ENCODE results near the gene GREB1L. TPM values are rescaled to one million over a fixed set of nuclear protein-coding genes. Genes with fewer than 3 reads are reported as not detected.

The GREB1L gene
- total RNA-seq, 2 donors from 2014 or later, result 0.52 to 3.0 TPM

- no peak for TF ChIP-seq CTCF (IDR thresholded peaks at IDR 0.05)
- TF ChIP-seq POLR2A (IDR thresholded peaks at IDR 0.05), result no peak
- ATAC-seq (no peak), DNase-seq (no peak)
- Histone ChIP-seq H3K4me1 (peaks cover 11% of the 10 kb centered on the region), H3K9me3 (no peaks in the 10 kb centered on the region), H3K27ac (no peak overlapping the region), H3K4me3 (no peak overlapping the region), H3K27me3 (no peaks in the 10 kb centered on the region), H3K36me3 (replicated peaks in 1 of 2; ENCODE audit: insufficient read depth in 1 of 2, low read depth in 2 of 2) (no peaks in the 10 kb centered on the region)
- intact Hi-C loops (cut with DNase I), result no loop called here
- 77 to 88% methylated on average over 2 of the region's 2 CpGs for WGBS, 2 donors
These were observed 25.4 kb downstream of the GREB1L start for GRCh38 chr18:21267400-21267799.

- Histone ChIP-seq H3K4me3 (no peak overlapping the region), H3K4me1 (peaks cover 8% of the 10 kb centered on the region), H3K9me3 (no peaks in the 10 kb centered on the region), H3K27ac (no peak overlapping the region), H3K36me3 (replicated peaks in 1 of 2; ENCODE audit: insufficient read depth in 1 of 2, low read depth in 2 of 2) (no peaks in the 10 kb centered on the region), H3K27me3 (no peaks in the 10 kb centered on the region)
- TF ChIP-seq POLR2A (IDR thresholded peaks at IDR 0.05) (no peak), CTCF (IDR thresholded peaks at IDR 0.05) (no peak)
- DNase-seq (no peak), ATAC-seq (no peak)
- WGBS, 2 donors, result 0% methylated on average over 1 of the region's 1 CpG
- intact Hi-C loops (cut with DNase I), result no loop called here
These were observed 27.3 kb downstream of the GREB1L start for GRCh38 chr18:21269349-21269748.

- Histone ChIP-seq H3K4me1 (no peaks in the 10 kb centered on the region), H3K27me3 (no peaks in the 10 kb centered on the region), H3K9me3 (no peaks in the 10 kb centered on the region), H3K4me3 (no peak overlapping the region), H3K36me3 (replicated peaks in 1 of 2; ENCODE audit: insufficient read depth in 1 of 2, low read depth in 2 of 2) (no peaks in the 10 kb centered on the region), H3K27ac (no peak overlapping the region)
- TF ChIP-seq POLR2A (IDR thresholded peaks at IDR 0.05) (no peak), CTCF (IDR thresholded peaks at IDR 0.05) (no peak)
- DNase-seq (no peak), ATAC-seq (no peak)
- 84 to 86% methylated on average over 3 of the region's 3 CpGs for WGBS, 2 donors
- intact Hi-C loops (cut with DNase I), result no loop called here
These were observed 28.4 kb downstream of the GREB1L start for GRCh38 chr18:21270453-21270852.

GRCh38 chr18:21272016-21272579 is 30.1 kb downstream of the GREB1L start:
- 41% methylated on average over 4 of the region's 4 CpGs for WGBS, 2 donors
- H3K27ac ChIP-seq, result no peak overlapping the region
- TF ChIP-seq CTCF (IDR thresholded peaks at IDR 0.05) (no peak), POLR2A (IDR thresholded peaks at IDR 0.05) (no peak)
- H3K36me3 ChIP-seq (replicated peaks in 1 of 2; ENCODE audit: insufficient read depth in 1 of 2, low read depth in 2 of 2), result no peaks in the 10 kb centered on the region
- H3K27me3 ChIP-seq, result no peaks in the 10 kb centered on the region
- no peak for ATAC-seq
- H3K9me3 ChIP-seq, result no peaks in the 10 kb centered on the region
- no peak for DNase-seq
- intact Hi-C loops (cut with DNase I), result no loop called here
- no peak overlapping the region for H3K4me3 ChIP-seq
- H3K4me1 ChIP-seq, result no peaks in the 10 kb centered on the region

- TF ChIP-seq POLR2A (IDR thresholded peaks at IDR 0.05), result no peak
- Histone ChIP-seq H3K27ac (no peak overlapping the region), H3K36me3 (replicated peaks in 1 of 2; ENCODE audit: insufficient read depth in 1 of 2, low read depth in 2 of 2) (no peaks in the 10 kb centered on the region), H3K9me3 (no peaks in the 10 kb centered on the region), H3K4me1 (no peaks in the 10 kb centered on the region), H3K27me3 (no peaks in the 10 kb centered on the region), H3K4me3 (no peak overlapping the region)
- DNase-seq, result no peak
- no peak for ATAC-seq
- WGBS, 2 donors, result 48% methylated on average over 3 of the region's 3 CpGs
- intact Hi-C loops (cut with DNase I), result no loop called here
These were observed 31.5 kb downstream of the GREB1L start for GRCh38 chr18:21273568-21273967.
